GM12865 (cell line): Measurements from ENCODE around the gene FLRT2.

ENCODE experiments used
- DNase-seq: peaks from one replicate; pipeline ENCODE4 v3.0.0; 2010; ENCODE audit warnings: low read depth
- H3K4me3 ChIP-seq: 2 replicates; pipeline ENCODE4 v1.5.1; 2011; ENCODE audit warnings: mild to moderate bottlenecking, low read depth, low read length, control low read depth
- CTCF ChIP-seq: IDR thresholded peaks from 2 replicates; pipeline ENCODE4 v1.5.1; 2011; ENCODE audit warnings: low read length, control low read depth, low read depth, inconsistent platforms; ENCODE audit not compliant: insufficient read depth; ENCODE audit errors: missing control alignments

FLRT2 gene

GRCh38 chr14:85660243-85660922 is 130.4 kb downstream of the FLRT2 start:
- no peak for DNase-seq

GRCh38 chr14:85662096-85662495 is 132.2 kb downstream of the FLRT2 start:
- no peak for DNase-seq
- no peak for TF ChIP-seq CTCF
- no peak overlapping the region for H3K4me3 ChIP-seq

More at GRCh38 chr14:85660243-85660922, 130.4 kb downstream of the FLRT2 start:
- no peak overlapping the region for H3K4me3 ChIP-seq
- no peak for TF ChIP-seq CTCF

- DNase-seq, result no peak
- TF ChIP-seq CTCF, result no peak
- H3K4me3 ChIP-seq, result no peak overlapping the region
Measured at GRCh38 chr14:85663256-85663655, 133.3 kb downstream of the FLRT2 start.

DNA sequence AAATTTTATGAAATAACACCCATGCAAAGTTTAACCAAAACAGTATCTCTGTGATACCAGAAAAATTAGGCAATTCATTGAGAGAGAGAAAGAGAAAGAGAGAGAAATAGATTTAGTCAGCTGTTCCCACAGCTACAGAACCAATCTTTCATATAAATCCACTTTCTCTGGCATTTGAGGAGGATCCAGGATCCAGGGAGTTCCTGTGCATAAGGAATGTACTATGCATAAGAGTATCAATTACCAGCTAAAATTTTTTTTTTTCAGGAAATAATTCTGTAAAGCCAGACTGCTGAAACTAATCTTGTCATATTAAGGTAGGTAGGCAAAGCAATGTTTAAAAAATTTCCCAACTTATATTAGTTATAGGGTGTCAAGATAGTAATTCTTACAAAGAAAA is 133.7 kb downstream of the FLRT2 start:
- DNase-seq, result no peak

DNA sequence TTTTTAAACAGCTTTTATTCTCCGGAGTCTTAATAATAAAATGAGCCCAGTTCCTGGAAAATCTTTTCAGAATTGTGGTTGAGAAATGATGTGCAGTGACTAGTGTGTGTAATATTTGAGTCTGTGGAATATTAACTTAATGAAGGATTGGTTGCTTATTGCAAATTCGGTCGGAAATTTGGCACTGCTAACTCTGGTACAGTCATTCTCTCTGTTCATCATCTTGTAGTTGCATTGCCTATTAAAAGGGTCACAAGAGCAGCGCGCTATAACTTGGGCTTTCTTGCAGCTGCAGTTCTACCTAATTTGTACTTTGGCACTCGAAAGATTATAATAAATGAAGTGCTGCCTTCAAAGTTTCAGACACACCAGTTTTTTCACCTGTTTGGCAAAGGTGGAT is 146.0 kb downstream of the FLRT2 start:
- no peak overlapping the region for H3K4me3 ChIP-seq
- no peak for DNase-seq
- TF ChIP-seq CTCF, result no peak

More for the DNA sequence above, 133.7 kb downstream of the FLRT2 start:
- no peak overlapping the region for H3K4me3 ChIP-seq
- no peak for TF ChIP-seq CTCF

DNA sequence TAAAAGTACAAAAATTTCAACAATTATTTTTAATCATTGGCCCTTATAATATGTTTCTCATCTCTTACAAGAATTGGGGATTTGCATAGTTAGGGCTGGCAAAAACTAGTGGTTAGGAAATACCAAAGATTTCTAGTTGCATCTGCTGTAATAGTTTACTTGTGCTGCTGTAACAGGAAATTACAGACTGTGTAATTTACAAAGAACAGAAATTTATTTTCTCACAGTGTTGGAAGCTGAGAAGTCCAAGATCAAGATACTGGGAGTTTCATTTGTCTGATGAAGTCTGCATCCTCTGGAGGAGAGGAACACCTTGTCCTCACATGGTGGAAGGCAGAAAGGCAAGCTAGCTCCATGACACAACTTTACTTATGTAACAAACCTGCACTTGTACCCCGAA is 157.0 kb downstream of the FLRT2 start:
- no peak for DNase-seq
- TF ChIP-seq CTCF, result no peak
- no peak overlapping the region for H3K4me3 ChIP-seq

GRCh38 chr14:85687456-85687855 is 157.5 kb downstream of the FLRT2 start:
- DNase-seq, result no peak
- no peak for TF ChIP-seq CTCF
- H3K4me3 ChIP-seq, result no peak overlapping the region
